ENCODE measurements around the gene ACSS2. TPM values are rescaled to one million over a fixed set of nuclear protein-coding genes. Genes with fewer than 3 reads are reported as not detected.

Gene ACSS2
- total RNA-seq, 2 donors from 2014 or later, result 37.4 to 44.2 TPM

- H3K36me3 ChIP-seq, result peaks cover 0 to 3% of the 10 kb centered on the region in 2 donors
- H3K9me3 ChIP-seq, result no peaks in the 10 kb centered on the region
- DNase-seq (ENCODE audit: low spot score), result no peak
- H3K4me3 ChIP-seq, result no peak overlapping the region
- TF ChIP-seq POLR2AphosphoS5 (IDR thresholded peaks at IDR 0.05), result no peak
- TF ChIP-seq, protein P1, sequence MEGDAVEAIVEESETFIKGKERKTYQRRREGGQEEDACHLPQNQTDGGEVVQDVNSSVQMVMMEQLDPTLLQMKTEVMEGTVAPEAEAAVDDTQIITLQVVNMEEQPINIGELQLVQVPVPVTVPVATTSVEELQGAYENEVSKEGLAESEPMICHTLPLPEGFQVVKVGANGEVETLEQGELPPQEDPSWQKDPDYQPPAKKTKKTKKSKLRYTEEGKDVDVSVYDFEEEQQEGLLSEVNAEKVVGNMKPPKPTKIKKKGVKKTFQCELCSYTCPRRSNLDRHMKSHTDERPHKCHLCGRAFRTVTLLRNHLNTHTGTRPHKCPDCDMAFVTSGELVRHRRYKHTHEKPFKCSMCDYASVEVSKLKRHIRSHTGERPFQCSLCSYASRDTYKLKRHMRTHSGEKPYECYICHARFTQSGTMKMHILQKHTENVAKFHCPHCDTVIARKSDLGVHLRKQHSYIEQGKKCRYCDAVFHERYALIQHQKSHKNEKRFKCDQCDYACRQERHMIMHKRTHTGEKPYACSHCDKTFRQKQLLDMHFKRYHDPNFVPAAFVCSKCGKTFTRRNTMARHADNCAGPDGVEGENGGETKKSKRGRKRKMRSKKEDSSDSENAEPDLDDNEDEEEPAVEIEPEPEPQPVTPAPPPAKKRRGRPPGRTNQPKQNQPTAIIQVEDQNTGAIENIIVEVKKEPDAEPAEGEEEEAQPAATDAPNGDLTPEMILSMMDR (IDR thresholded peaks at IDR 0.05), result no peak
- no peak overlapping the region for H3K27ac ChIP-seq
- WGBS, result 75% methylated on average over 2 of the region's 2 CpGs
- peaks cover 8% of the 10 kb centered on the region for H3K4me1 ChIP-seq (replicated peaks)
- no peaks in the 10 kb centered on the region for H3K27me3 ChIP-seq (replicated peaks; ENCODE audit: insufficient read depth)
- intact Hi-C loops (cut with DNase I), result no loop called here
These were observed 67.6 kb downstream of the ACSS2 start for GRCh38 chr20:34943808-34944567.

- Histone ChIP-seq H3K4me3 (no peak overlapping the region), H3K9me3 (no peaks in the 10 kb centered on the region), H3K27ac (peak overlapping the region; percentile 40 to 55), H3K4me1 (replicated peaks) (peaks cover 8% of the 10 kb centered on the region), H3K36me3 (peaks cover 0 to 3% of the 10 kb centered on the region in 2 donors), H3K27me3 (replicated peaks; ENCODE audit: insufficient read depth) (no peaks in the 10 kb centered on the region)
- 63% methylated on average over 7 of the region's 7 CpGs for WGBS
- intact Hi-C loops (cut with DNase I), result no loop called here
- peak; percentile 32 for DNase-seq (ENCODE audit: low spot score)
- no peak for TF ChIP-seq POLR2A (IDR thresholded peaks at IDR 0.05)
- TF ChIP-seq, protein P1 (IDR thresholded peaks at IDR 0.05), result no peak
- TF ChIP-seq POLR2AphosphoS5 (IDR thresholded peaks at IDR 0.05), result peak; percentile 62
These were observed 69.1 kb downstream of the ACSS2 start for GRCh38 chr20:34945315-34946077.

GRCh38 chr20:34946661-34947060 lies 70.2 kb downstream of the ACSS2 start:
- Histone ChIP-seq H3K4me1 (replicated peaks) (peaks cover 8% of the 10 kb centered on the region), H3K4me3 (no peak overlapping the region), H3K9me3 (no peaks in the 10 kb centered on the region), H3K27me3 (replicated peaks; ENCODE audit: insufficient read depth) (no peaks in the 10 kb centered on the region), H3K36me3 (peaks cover 0 to 3% of the 10 kb centered on the region in 2 donors), H3K27ac (no peak overlapping the region)
- TF ChIP-seq, protein P1 (IDR thresholded peaks at IDR 0.05), result no peak
- TF ChIP-seq POLR2AphosphoS5 (IDR thresholded peaks at IDR 0.05), result no peak
- intact Hi-C loops (cut with DNase I), result no loop called here
- DNase-seq (ENCODE audit: low spot score), result no peak
- 93% methylated on average over 3 of the region's 3 CpGs for WGBS

DNA sequence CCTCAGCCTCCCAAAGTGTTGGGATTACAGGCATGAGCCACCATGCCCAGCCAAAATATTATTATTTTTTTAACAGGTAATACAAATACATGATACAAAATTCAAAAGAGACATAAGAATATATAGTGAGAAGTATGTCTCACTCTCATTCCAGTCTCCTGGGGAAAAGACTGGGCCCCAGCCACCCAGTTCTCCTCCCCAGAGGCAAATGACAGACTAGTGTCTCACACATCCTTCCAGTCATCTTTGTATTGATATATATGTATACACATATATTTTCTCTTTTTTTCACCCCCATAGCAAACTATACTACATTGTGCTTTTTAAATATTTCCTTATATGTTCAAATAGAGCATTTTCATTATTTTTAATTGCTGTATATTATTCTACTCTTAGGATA lies 70.9 kb downstream of the ACSS2 start:
- TF ChIP-seq, protein P1 (IDR thresholded peaks at IDR 0.05), result no peak
- no peak for DNase-seq (ENCODE audit: low spot score)
- Histone ChIP-seq H3K27me3 (replicated peaks; ENCODE audit: insufficient read depth) (no peaks in the 10 kb centered on the region), H3K36me3 (peaks cover 0 to 3% of the 10 kb centered on the region in 2 donors), H3K9me3 (no peaks in the 10 kb centered on the region), H3K4me3 (no peak overlapping the region), H3K4me1 (replicated peaks) (peaks cover 8% of the 10 kb centered on the region), H3K27ac (no peak overlapping the region)
- intact Hi-C loops (cut with DNase I), result no loop called here

DNA sequence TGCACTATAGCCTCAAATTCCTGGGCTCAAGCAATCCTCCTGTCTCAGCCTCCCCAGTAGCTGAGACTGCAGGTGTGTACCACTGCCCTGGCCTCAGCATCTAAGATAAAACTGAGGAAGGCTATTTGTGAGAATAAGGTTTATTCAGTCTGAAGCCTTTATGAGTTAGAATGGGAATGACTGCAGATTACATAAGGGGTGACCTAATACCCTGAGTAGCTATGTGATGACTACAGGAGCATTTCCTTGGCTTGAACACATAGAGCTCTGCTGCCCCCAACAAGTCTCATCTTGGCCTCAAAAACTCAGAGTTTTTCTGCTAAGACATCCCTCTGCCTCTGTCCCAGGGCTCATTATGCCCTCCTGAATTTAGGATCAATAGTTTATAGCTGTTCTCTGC lies 71.6 kb downstream of the ACSS2 start:
- DNase-seq (ENCODE audit: low spot score), result no peak
- H3K27ac ChIP-seq, result no peak overlapping the region
- H3K4me3 ChIP-seq, result no peak overlapping the region
- TF ChIP-seq, protein P1 (IDR thresholded peaks at IDR 0.05), result no peak
- TF ChIP-seq POLR2A (IDR thresholded peaks at IDR 0.05) (no peak), POLR2AphosphoS5 (IDR thresholded peaks at IDR 0.05) (no peak)
- H3K36me3 ChIP-seq, result no peaks in the 10 kb centered on the region
- intact Hi-C loops (cut with DNase I), result no loop called here
- no peaks in the 10 kb centered on the region for H3K27me3 ChIP-seq (replicated peaks; ENCODE audit: insufficient read depth)
- peaks cover 8% of the 10 kb centered on the region for H3K4me1 ChIP-seq (replicated peaks)
- H3K9me3 ChIP-seq, result no peaks in the 10 kb centered on the region
